ENCODE measurements around the gene SNAP25.

SNAP25 gene

DNA sequence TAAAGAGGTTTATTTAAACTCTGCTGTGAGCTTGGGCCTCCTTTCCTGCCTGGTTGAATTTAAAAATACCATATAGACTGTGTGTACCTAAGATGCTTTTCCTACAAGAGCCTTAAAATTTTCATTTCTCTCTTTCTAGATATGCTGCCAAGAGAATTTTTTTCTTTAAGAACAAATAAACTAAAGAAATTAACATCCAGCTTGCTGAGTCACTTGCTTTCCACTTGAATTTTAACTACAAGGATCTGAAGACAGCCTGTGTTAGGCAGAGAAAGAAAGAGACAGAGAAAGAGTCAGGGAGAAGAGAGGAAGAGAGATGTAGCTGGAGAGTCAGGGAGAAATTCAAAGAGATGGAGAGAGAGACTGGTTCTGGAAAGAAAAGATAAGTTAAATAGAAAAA lies 18.3 kb upstream of the SNAP25 start:
- Histone ChIP-seq H3K4me3 (no peak overlapping the region), H3K4me1 (no peaks in the 10 kb centered on the region), H3K27me3 (no peaks in the 10 kb centered on the region), H3K9me3 (no peaks in the 10 kb centered on the region), H3K27ac (no peak overlapping the region), H3K36me3 (no peaks in the 10 kb centered on the region)
- no peak for TF ChIP-seq CTCF (IDR thresholded peaks at IDR 0.05)
- intact Hi-C loops (cut with DNase I; ENCODE audit: low total_unique reads) = no loop called here
- DNase-seq = no peak

DNA sequence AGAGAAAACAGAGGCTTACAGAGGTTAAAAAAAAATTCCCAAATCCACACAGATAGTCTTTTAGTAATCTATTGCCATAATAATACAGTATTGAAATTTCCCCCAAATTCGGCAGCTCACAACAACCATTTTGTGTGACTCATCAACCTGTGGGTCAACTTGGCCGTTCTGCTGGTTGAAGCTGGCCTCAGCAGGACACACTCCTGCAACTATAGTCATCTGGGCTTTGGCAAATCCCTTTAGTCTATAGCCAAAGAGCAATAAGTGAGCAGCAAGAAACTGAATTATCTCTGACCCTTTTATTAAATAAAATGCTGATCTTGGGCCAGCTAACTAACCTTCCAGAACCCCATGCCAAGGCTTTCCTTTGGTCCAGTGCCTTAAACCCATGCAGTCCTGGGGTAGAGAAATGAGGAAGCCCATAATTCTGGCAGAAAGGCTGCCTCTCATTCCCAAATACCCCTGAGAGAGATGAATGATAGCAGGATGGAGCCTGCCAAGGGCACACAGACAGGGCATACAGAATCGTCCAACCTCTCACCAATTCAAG lies 17.2 kb upstream of the SNAP25 start:
- H3K27ac ChIP-seq = no peak overlapping the region
- intact Hi-C loops (cut with DNase I; ENCODE audit: low total_unique reads) = no loop called here
- H3K36me3 ChIP-seq = no peaks in the 10 kb centered on the region
- no peak for DNase-seq
- H3K4me3 ChIP-seq = no peak overlapping the region
- no peaks in the 10 kb centered on the region for H3K9me3 ChIP-seq
- no peaks in the 10 kb centered on the region for H3K4me1 ChIP-seq
- TF ChIP-seq CTCF (IDR thresholded peaks at IDR 0.05) = no peak
- H3K27me3 ChIP-seq = no peaks in the 10 kb centered on the region

GRCh38 chr20:10209091-10209490 lies 9.5 kb upstream of the SNAP25 start:
- Histone ChIP-seq H3K36me3 (no peaks in the 10 kb centered on the region), H3K27ac (no peak overlapping the region), H3K27me3 (no peaks in the 10 kb centered on the region), H3K4me1 (no peaks in the 10 kb centered on the region), H3K4me3 (no peak overlapping the region), H3K9me3 (no peaks in the 10 kb centered on the region)
- intact Hi-C loops (cut with DNase I; ENCODE audit: low total_unique reads) = no loop called here
- no peak for TF ChIP-seq CTCF (IDR thresholded peaks at IDR 0.05)
- DNase-seq = no peak

GRCh38 chr20:10213526-10213925 lies 5.1 kb upstream of the SNAP25 start:
- H3K9me3 ChIP-seq = no peaks in the 10 kb centered on the region
- peaks cover 0 to 15% of the 10 kb centered on the region in 2 donors for H3K27me3 ChIP-seq
- H3K27ac ChIP-seq = no peak overlapping the region
- H3K4me1 ChIP-seq = peaks cover 0 to 13% (median under 1%) of the 10 kb centered on the region in 4 donors
- no peak overlapping the region for H3K4me3 ChIP-seq
- intact Hi-C loops (cut with DNase I; ENCODE audit: low total_unique reads) = loop anchor here (5.0 to 10.0 kb wide), 2 partner anchors 41 to 221 kb away; partner anchors contain the start of genes MKKS and SLX4IP
- no peak for DNase-seq
- H3K36me3 ChIP-seq = no peaks in the 10 kb centered on the region
- TF ChIP-seq CTCF (IDR thresholded peaks at IDR 0.05) = no peak

DNA sequence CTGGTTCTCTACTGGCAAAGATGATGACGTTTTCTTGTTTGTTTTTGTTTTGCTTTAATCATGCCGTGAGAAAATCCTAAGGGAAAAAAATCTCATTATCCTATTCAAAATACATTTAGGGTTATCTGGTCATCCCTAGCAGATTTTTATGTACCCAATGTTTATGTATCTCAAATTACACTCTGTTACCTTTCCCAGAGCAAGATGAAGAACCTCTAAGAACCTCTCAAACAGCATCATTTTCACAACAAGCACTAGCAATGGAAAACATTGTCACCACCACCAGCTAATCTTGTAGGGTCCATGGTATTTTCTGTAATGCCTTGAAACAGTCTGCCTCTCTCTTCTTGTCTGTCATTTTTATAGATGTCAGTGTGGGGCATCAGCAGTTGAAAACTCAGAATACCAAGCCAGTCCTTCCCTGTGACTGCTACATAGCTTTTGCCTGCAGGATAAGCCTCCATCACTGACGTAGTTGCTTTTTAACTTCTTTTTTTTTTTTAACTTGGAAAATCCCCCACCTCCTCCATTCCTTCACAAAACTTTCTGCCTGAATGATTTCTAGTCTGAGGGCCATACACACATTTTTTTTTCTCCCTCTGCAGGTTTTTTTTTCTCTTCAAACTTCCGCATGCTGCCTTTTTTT lies 2.4 kb upstream of the SNAP25 start:
- H3K4me3 ChIP-seq = no peak overlapping the region
- TF ChIP-seq CTCF (IDR thresholded peaks at IDR 0.05) = no peak
- intact Hi-C loops (cut with DNase I; ENCODE audit: low total_unique reads) = loop anchor here (10.0 kb wide), 1 partner anchor 219 kb away; the partner anchor contains the start of genes MKKS and SLX4IP

More for the DNA sequence above, 2.4 kb upstream of the SNAP25 start:
- H3K27ac ChIP-seq = no peak overlapping the region
- H3K9me3 ChIP-seq = no peaks in the 10 kb centered on the region
- peaks cover 0 to 22% of the 10 kb centered on the region in 2 donors for H3K27me3 ChIP-seq
- no peaks in the 10 kb centered on the region for H3K36me3 ChIP-seq
- H3K4me1 ChIP-seq = peaks cover 0 to 13% (median 4%) of the 10 kb centered on the region in 4 donors
- no peak for DNase-seq
